DOHH2 (cell line): Measurements from ENCODE around the gene SMC3.

Experiments used
- CTCF ChIP-seq: fragments of 200-600 bp; sonication (generic); IDR thresholded peaks from one replicate; pipeline ENCODE4 v1.5.1; 2014; ENCODE audit warnings: antibody characterized with exemption, mild to moderate bottlenecking, low read depth, low read length; ENCODE audit not compliant: poor library complexity, severe bottlenecking
- EZH2phosphoT487 ChIP-seq: fragments of 200-600 bp; sonication (generic); IDR thresholded peaks from 2 replicates; pipeline ENCODE4 v1.6.1; 2017; ENCODE audit warnings: borderline replicate concordance, mild to moderate bottlenecking, antibody characterized with exemption, low read length, moderate library complexity, mixed read lengths

- TF ChIP-seq EZH2phosphoT487 (no peak), CTCF (no peak)
These were observed 39.7 kb upstream of the SMC3 start for GRCh38 chr10:110527731-110528171.
